ENCODE data around the gene KCNJ6. TPM values are rescaled to one million over a fixed set of nuclear protein-coding genes. Genes with fewer than 3 reads are reported as not detected.

KCNJ6 gene
- polyA plus RNA-seq, 1 of the 3 experiments (the other 2 are of a cell fraction), result not detected

DNA sequence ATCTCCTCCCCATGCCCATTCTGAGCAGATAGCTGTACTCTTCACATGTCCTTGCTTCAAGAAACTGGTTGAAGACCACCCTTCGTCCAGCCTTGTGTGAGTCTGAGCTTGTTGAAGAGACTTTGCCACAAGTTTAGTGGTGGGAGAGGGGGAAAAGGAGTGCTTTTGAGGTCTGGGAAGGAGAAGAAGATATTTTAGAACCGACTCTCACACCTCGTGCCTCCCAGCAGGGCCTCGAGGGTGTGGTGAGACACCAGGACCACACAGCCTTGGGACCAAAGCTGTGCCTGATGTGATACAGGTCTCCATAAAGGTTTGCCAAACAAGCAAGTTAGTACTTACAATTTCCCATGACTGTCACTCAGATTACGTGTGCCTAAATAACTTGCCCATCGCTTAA lies 347.8 kb downstream of the KCNJ6 start:
- H2AFZ ChIP-seq (ENCODE audit: low read depth), result no peak overlapping the region
- no peak overlapping the region for H3K9ac ChIP-seq
- no peak overlapping the region for H3K27ac ChIP-seq (ENCODE audit: low read depth in 2 of 2, low read length in 1 of 2)
- WGBS (ENCODE audit: low lambda C conversion rate), result 47% methylated on average over 6 of the region's 6 CpGs
- ChIA-PET CTCF (no interaction called here), POLR2A (no interaction called here)
- H3K36me3 ChIP-seq (replicated peaks in 1 of 2; ENCODE audit: control insufficient read depth in 1 of 2, insufficient read depth in 2 of 2, low read length in 1 of 2), result no peaks in the 10 kb centered on the region
- no peak overlapping the region for H3K4me2 ChIP-seq
- TF ChIP-seq ELF1 (IDR thresholded peaks at IDR 0.05), result no peak
- no peak for TF ChIP-seq TCF12 (IDR thresholded peaks at IDR 0.05)
- TF ChIP-seq GABPA (IDR thresholded peaks at IDR 0.05; ENCODE audit: low read depth), result no peak
- no peak for TF ChIP-seq RFX5 (IDR thresholded peaks at IDR 0.05; ENCODE audit: low read length)
- TF ChIP-seq EZH2phosphoT487 (IDR thresholded peaks at IDR 0.05; ENCODE audit: borderline replicate concordance, low read depth), result no peak
- DNase-seq, result no peak
- peaks cover 12% of the 10 kb centered on the region for H3F3A ChIP-seq (replicated peaks; ENCODE audit: insufficient read depth)
- H3K4me3 ChIP-seq (ENCODE audit: low read depth in 2 of 2, low read length in 1 of 2), result no peak overlapping the region
- H3K4me1 ChIP-seq (ENCODE audit: control insufficient read depth in 1 of 2, insufficient read depth in 2 of 2, low read depth in 1 of 2, low read length in 1 of 2), result peaks cover 7 to 14% of the 10 kb centered on the region in 2 experiments; a peak in 2 of 4 replicates
- no peaks in the 10 kb centered on the region for H3K79me2 ChIP-seq (ENCODE audit: insufficient read depth)
- no peaks in the 10 kb centered on the region for H3K9me3 ChIP-seq
- H4K20me1 ChIP-seq (ENCODE audit: insufficient read depth), result no peaks in the 10 kb centered on the region
- no peaks in the 10 kb centered on the region for H3K9me2 ChIP-seq
- H3K27me3 ChIP-seq (ENCODE audit: insufficient read depth), result 0 out of 2 replicates have a peak, but pooled peaks cover 6% of the 10 kb centered on the region

DNA sequence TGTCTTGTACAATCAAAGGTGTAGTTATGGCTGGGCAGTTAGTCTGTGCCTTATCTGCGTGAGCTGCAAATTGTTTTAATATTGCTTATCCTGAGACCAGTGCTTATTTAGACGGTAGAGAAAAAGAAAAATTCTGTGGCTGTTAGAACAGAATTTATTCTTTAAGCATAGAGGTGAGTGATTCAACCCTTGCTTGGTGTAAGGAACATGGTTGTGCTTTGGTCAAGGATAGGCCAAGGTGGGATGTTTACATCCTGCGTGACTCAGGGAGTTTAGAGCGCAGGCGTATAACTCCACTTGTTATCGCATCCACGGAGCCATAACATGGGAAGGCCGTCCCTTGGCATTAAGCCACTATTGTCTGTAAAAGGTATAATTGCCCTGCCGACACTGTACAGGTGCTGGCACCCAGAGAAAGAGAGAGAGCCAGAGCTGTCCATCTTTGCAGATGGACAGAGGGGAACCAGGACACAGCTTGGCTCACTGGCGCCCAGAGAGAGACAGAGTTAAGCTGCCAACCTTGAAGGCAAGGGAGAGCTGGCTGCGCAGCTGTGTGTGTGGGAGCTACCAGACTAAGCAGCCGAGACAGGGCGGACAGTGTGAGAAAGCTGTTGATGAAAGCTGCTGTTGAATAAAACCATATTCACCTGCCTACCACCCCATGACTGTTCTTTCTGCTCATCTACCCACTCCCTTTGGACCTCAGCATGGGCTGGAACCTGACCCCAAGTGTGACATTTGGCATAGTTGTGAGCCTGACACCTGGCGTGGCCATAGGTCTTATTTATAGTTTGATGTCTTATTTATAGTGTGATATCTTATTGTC lies 349.3 kb downstream of the KCNJ6 start:
- Histone ChIP-seq H3K9ac (no peak overlapping the region), H3K9me2 (no peaks in the 10 kb centered on the region), H3K4me2 (no peak overlapping the region), H3K9me3 (no peaks in the 10 kb centered on the region), H3K4me3 (ENCODE audit: low read depth in 2 of 2, low read length in 1 of 2) (no peak overlapping the region), H3K4me1 (ENCODE audit: control insufficient read depth in 1 of 2, insufficient read depth in 2 of 2, low read depth in 1 of 2, low read length in 1 of 2) (peaks cover 7 to 20% of the 10 kb centered on the region in 2 experiments; a peak in 2 of 4 replicates), H3K36me3 (replicated peaks in 1 of 2; ENCODE audit: control insufficient read depth in 1 of 2, insufficient read depth in 2 of 2, low read length in 1 of 2) (no peaks in the 10 kb centered on the region), H3F3A (replicated peaks; ENCODE audit: insufficient read depth) (peaks cover 12% of the 10 kb centered on the region), H3K79me2 (ENCODE audit: insufficient read depth) (no peaks in the 10 kb centered on the region), H3K27ac (ENCODE audit: low read depth in 2 of 2, low read length in 1 of 2) (no peak overlapping the region), H4K20me1 (ENCODE audit: insufficient read depth) (no peaks in the 10 kb centered on the region), H2AFZ (ENCODE audit: low read depth) (no peak overlapping the region), H3K27me3 (ENCODE audit: insufficient read depth) (0 out of 2 replicates have a peak, but pooled peaks cover 6% of the 10 kb centered on the region)
- TF ChIP-seq, protein P1, sequence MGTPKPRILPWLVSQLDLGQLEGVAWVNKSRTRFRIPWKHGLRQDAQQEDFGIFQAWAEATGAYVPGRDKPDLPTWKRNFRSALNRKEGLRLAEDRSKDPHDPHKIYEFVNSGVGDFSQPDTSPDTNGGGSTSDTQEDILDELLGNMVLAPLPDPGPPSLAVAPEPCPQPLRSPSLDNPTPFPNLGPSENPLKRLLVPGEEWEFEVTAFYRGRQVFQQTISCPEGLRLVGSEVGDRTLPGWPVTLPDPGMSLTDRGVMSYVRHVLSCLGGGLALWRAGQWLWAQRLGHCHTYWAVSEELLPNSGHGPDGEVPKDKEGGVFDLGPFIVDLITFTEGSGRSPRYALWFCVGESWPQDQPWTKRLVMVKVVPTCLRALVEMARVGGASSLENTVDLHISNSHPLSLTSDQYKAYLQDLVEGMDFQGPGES (IDR thresholded peaks at IDR 0.05; ENCODE audit: low read depth, low read length), result no peak
- TF ChIP-seq TAF1 (IDR thresholded peaks at IDR 0.05; ENCODE audit: borderline replicate concordance, low read depth, low read length) (no peak), TEAD4 (IDR thresholded peaks at IDR 0.05; ENCODE audit: borderline replicate concordance, insufficient read depth) (no peak), YY1 (IDR thresholded peaks at IDR 0.05; ENCODE audit: low read depth) (no peak), RCOR1 (IDR thresholded peaks at IDR 0.05; ENCODE audit: low read length) (no peak), GATA2 (CRISPR knock-in tag; IDR thresholded peaks at IDR 0.05) (no peak), CTCF (IDR thresholded peaks at IDR 0.05) (no peak), PBX3 (IDR thresholded peaks at IDR 0.05) (no peak), NRF1 (IDR thresholded peaks at IDR 0.05; ENCODE audit: low read depth, low read length) (no peak)
- ChIA-PET POLR2A (no interaction called here), CTCF (interaction anchor here (0.6 kb wide), 1 partner anchor 236 kb away, joined by 3 read pairs; no protein-coding TSS in a partner anchor)
- WGBS (ENCODE audit: low lambda C conversion rate), result 93% methylated on average over 14 of the region's 14 CpGs
- DNase-seq, result no peak
